Measurements from ENCODE around the gene CTBP2.
"Not testable (repeated sequence)": the region's sequence is repeated elsewhere in the genome, so short reads cannot be mapped to it uniquely, and the experiment has no call there.

Gene CTBP2

GRCh38 chr10:124993736-124994451 lies 166.5 kb downstream of the CTBP2 start:
- H3K4me3 ChIP-seq (ENCODE audit: low read depth, low read length): no peak overlapping the region
- no peak for TF ChIP-seq CTCF (IDR thresholded peaks at IDR 0.05; ENCODE audit: borderline replicate concordance, insufficient read depth, low read depth, low read length)

GRCh38 chr10:124993345-124993708 lies 167.0 kb downstream of the CTBP2 start:
- no peak overlapping the region for H3K4me3 ChIP-seq (ENCODE audit: low read depth, low read length)
- no peak for TF ChIP-seq CTCF (IDR thresholded peaks at IDR 0.05; ENCODE audit: borderline replicate concordance, insufficient read depth, low read depth, low read length)

- H3K4me3 ChIP-seq (ENCODE audit: low read depth, low read length): no peak overlapping the region
- TF ChIP-seq CTCF (IDR thresholded peaks at IDR 0.05; ENCODE audit: borderline replicate concordance, insufficient read depth, low read depth, low read length): peak; percentile 34; the same call in 1 of the 2 replicates
Measured at GRCh38 chr10:124992462-124993344, 167.7 kb downstream of the CTBP2 start.

GRCh38 chr10:124991835-124992234 lies 168.5 kb downstream of the CTBP2 start:
- no peak for TF ChIP-seq CTCF (IDR thresholded peaks at IDR 0.05; ENCODE audit: borderline replicate concordance, insufficient read depth, low read depth, low read length)
- H3K4me3 ChIP-seq (ENCODE audit: low read depth, low read length): no peak overlapping the region

GRCh38 chr10:124990671-124991625 lies 169.4 kb downstream of the CTBP2 start:
- no peak overlapping the region for H3K4me3 ChIP-seq (ENCODE audit: low read depth, low read length)
- no peak for TF ChIP-seq CTCF (IDR thresholded peaks at IDR 0.05; ENCODE audit: borderline replicate concordance, insufficient read depth, low read depth, low read length)

- no peak for TF ChIP-seq CTCF (IDR thresholded peaks at IDR 0.05; ENCODE audit: borderline replicate concordance, insufficient read depth, low read depth, low read length)
- H3K4me3 ChIP-seq (ENCODE audit: low read depth, low read length): no peak overlapping the region
Measured at GRCh38 chr10:124989526-124989925, 170.8 kb downstream of the CTBP2 start.

- H3K4me3 ChIP-seq (ENCODE audit: low read depth, low read length): not testable (repeated sequence)
Measured at GRCh38 chr10:124988753-124989152, 171.6 kb downstream of the CTBP2 start.

Measured in GM12875 (cell line).